HG03066 (cell line): ENCODE results near the gene NPPB.

Experiments
- ATAC-seq: cut with Tn5 transposase; IDR thresholded peaks from one replicate; pipeline ENCODE4 v1.9.1; 2021; ENCODE audit warnings: low read depth; ENCODE audit not compliant: unreplicated experiment

Gene NPPB

DNA sequence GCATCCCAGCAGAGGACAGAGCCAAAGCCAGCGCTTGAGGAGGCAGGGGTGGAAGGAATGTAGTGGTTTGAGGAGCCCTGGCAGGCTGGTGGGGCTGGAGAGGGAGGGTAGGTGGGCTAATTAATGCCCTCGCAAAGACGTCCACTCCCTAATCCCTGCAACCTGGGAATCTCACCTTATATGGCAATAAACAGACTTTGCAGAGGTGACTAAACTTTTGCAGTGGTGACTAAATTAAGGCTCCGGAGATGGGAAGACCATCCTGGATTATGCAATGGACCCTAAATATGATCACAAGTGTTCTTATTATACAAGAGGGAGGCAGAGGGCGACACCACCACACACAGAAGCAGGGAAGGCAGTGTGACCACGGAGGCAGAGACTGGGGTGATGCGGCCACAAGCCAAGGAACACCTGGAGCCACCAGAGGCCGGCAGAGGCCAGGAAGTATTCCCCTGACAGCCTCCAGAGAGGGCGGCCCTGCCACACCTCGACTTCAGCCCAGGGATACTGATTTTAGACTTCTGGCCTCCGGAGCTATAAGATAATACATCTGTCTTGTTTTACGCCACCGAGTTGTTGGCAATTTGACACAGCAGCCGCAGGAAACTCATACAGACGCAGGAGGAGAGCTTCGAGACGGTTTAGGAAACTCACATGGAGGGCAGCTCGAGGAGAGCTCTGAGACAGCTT is 23.1 kb upstream of the NPPB start:
- ATAC-seq = no peak

DNA sequence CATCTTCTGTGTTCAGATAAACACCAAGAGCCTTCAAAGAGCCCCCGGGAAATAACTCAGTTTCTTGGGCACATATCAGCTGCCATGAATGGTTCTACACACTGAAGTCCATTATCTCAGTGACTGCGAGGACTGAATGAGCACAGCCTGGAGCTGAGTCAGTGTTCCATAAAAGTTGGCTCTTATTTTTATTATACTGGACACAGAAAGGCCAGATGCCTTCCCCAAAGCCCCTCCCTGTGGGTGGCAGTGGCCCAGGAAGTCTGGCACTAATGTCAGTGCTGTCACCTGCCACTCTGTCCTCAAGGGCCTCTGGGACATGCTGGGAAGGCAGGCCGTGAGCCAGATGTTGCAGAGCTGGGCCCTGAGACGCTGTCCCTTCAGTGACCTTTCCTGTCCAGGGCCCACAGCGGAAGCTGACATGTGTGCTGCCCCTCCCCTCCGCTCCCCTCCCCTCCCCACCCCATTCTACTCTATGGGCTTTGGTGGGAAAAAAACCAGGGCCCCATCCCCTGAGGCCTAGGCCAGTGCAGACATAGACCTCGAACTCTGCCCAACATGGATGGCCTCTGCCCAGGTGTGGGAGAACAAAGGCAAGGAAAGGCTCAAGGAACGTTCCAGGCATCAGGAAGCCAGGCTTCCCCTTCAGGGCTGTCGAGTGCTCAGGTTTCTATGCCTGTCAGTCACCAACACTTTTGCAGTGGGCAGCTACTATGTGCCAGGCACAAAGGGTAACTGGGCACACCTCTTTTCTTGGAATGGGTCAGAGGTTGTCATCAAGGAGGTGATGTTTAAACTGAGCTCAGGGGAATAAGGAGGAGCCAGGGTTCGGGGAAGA is 22.4 kb upstream of the NPPB start:
- ATAC-seq = no peak

GRCh38 chr1:11880181-11880575 is 21.4 kb upstream of the NPPB start:
- no peak for ATAC-seq

- ATAC-seq = no peak
These were observed 20.8 kb upstream of the NPPB start for GRCh38 chr1:11879311-11880180.

GRCh38 chr1:11878891-11879190 is 20.1 kb upstream of the NPPB start:
- no peak for ATAC-seq

- no peak for ATAC-seq
These were observed 19.5 kb upstream of the NPPB start for GRCh38 chr1:11878081-11878890.

DNA sequence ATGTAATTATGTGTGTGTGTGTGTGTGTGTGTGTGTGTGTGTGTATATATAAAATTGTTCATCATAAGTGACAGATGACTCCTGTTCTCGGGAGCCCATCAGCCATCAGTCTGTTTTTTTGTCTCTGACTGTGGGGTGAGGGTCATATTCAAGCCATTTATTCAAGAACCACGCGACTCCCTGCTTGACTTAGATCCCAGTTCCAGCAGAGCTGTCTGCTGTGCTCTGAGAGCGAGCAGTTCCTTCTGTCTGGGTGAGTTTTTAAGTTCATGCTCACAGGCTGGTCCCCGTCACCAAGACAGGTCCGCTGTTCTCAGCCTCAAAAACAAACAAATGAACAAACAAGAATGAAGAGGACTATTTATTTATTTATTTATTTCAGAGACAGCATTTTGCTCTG is 18.3 kb upstream of the NPPB start:
- ATAC-seq = no peak

DNA sequence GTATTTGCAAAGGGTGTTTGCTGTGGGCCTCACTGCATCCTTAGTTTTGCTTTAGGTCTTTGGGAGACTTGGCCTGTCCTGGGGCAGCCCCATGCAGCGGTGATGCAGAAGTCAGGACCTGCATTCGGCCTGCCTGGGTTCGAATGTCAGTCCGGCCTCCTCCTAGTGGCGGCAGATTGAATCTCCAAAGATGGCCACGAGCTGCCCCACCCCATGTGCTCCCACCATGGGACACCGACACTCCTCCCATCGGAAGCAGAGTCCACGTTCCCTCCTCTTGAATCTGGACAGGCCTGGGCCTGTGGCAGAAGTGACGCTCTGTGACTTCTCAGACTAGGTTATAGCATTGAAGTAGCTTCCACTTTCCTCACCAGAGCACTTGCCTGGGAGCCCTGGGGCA is 16.3 kb upstream of the NPPB start:
- ATAC-seq = no peak

DNA sequence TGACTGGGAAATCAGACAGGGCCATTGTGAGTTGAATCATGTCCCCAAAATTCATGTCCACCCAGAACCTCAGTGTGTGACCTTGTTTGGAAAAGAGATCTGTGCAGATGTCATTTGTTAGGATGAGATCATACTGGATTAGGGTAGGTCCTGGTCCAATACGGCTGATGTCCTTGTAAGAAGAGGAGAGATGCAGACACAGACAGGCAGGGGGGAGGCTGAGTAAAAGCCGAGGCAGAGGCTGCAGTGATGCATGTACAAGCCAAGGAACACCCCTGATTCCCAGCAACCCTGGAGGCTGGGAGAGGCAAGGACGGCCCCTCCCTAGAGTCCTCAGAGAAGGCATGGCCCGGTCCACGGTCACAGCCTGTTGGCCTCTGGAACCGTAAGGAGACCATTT is 15.9 kb upstream of the NPPB start:
- ATAC-seq = no peak

DNA sequence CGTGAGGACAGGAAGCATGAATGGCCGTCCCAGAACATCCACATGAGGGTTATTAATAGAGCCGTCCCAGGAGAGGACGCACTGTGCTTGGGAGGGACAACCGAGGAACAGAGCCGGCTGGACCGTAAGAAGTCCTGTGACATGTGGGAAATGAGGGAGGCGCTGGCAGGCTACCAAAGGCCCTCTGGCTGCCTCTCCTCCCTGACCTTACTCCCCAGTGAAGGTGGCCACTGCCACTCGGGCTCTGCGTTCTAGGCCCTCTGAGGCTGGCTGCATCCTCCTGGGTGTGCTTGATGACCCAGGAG is 15.5 kb upstream of the NPPB start:
- ATAC-seq = no peak

DNA sequence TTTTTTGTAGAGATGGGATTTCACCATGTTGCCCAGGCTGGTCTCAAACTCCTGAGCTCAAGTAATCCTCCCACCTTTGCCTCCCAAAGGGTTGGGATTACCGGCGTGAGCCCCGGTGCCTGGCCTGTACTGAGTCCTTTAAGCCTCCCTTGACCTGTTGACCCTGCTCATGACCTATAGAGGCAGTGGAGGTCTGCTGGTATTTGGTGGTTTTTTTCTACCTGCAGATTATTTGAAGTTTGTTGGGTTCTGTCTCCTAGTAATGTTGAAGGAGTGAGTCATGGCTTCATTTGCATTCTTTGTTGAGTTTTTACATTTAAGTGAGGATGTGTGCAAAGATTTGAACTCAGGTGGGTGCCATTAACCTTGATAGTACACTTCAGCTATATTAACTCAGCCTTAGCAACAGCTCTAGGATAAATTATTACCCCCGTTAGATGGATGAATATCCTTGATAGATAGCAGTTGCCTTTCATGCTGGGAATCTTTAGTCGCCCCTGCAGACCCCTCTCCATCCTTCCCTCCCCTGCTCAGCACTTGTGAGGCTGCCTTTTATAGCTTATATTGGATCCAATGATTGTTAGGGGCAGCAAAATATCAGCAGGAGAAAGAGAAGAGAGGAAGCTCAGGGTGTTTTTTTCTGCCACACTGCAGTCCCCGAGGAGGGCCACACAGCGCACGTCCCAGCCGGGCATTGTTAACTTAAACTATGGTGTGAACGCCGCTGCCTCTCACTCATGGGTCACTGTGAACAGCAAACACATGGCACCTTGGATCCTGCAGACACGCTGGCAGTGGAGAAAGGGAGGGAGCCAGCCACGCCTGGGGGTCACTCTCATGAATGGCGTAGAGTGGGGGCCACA is 14.9 kb upstream of the NPPB start:
- no peak for ATAC-seq

DNA sequence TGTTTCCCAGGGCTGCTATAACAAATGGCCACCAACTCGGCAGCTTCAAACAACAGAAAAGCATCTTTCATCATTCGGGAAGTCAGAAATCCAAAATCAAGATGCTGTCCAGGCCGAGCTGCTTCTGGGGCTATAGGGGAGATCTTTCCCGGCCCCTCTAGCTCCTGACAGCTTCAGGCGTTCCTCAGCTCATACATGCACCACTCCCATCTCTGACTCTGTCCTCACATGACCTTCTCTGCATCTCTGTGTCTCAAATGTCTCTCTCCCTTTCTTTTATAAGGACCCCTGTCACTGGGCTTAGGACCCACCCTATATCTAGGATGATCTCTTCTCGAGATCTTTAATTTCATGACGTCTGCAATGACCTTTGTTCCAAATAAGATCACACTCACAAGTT is 13.8 kb upstream of the NPPB start:
- ATAC-seq = no peak

DNA sequence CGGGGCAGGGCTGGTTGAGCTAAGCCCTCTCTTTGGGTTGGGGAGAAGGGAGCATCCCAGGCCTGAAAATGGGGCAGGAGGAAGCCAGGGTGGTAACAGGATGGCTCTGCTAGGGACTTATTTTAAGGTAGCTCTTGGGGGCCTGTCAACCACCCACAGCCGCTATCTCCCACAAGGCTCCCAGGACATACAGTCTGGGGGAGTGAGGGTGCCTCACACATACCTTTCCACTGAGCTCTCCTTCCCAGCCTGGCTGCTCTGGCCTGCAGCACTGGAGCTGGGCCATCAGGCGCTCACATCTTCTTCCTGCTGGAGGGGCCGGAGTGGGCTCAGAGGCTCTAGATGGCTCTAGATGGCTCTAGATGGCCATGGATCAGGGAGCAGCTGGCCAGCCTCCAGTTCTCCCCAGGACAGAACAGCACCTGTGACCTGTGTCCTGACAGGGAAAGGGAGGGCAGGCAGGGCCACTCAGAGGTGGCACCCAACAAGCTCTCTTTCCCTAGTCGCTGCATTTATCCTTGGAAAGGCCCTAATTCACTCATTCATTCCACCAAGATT is 11.0 kb upstream of the NPPB start:
- no peak for ATAC-seq

- no peak for ATAC-seq
These were observed 10.4 kb upstream of the NPPB start for GRCh38 chr1:11869104-11869503.

GRCh38 chr1:11868331-11868980 is 9.7 kb upstream of the NPPB start:
- ATAC-seq = no peak

DNA sequence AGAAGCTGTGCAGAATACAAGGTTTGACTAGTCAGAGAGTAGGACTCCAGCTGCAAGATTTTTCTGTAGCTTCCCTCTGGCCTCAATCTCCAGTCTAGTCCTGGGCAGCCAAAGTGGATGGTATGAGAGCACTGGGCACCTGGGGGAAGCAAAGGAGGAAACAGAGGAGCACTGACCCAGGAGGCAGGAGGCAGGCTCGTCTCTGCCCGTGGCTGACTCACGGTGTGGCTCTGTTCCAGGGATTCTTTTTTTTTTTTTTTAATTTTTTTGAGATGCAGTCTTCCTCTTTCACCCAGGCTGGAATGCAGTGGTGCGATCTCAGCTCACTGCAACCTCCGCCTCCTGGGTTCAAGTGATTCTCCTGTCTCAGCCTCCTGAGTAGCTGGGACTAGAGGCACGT is 4.1 kb upstream of the NPPB start:
- no peak for ATAC-seq

GRCh38 chr1:11860587-11860986 is 1.8 kb upstream of the NPPB start:
- no peak for ATAC-seq

DNA sequence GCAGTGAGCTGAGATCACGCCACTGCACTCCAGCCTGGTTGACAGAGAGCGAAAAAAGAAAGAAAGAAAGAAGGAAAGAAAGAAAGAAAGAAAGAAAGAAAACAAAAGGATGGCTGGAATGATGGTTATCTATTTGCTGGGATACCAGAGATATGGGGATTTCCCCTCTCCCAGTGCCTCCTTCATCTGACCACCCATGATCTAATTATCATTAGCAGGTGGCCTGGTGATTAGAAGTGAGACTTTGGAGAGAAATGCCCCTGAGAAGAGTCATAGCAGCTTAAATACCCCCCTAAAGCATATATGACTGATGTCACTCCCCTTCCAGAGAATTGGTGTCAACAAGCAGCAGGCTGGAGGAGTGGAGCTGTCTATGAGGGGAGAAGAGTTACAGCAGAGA is 1.3 kb upstream of the NPPB start:
- no peak for ATAC-seq
